Measurements from ENCODE around the gene KDM4B.

KDM4B gene

GRCh38 chr19:5112681-5113575, 144.0 kb downstream of the KDM4B start:
- no peak for DNase-seq (ENCODE audit: extremely low read depth, low read depth)
- TF ChIP-seq CTCF (IDR thresholded peaks at IDR 0.05; ENCODE audit: low read depth, low read length) = no peak

GRCh38 chr19:5113633-5114586, 145.0 kb downstream of the KDM4B start:
- TF ChIP-seq CTCF (IDR thresholded peaks at IDR 0.05; ENCODE audit: low read depth, low read length) = no peak

GRCh38 chr19:5114727-5115126, 145.8 kb downstream of the KDM4B start:
- no peak for DNase-seq (ENCODE audit: extremely low read depth, low read depth)
- no peak for TF ChIP-seq CTCF (IDR thresholded peaks at IDR 0.05; ENCODE audit: low read depth, low read length)

More at GRCh38 chr19:5113633-5114586, 145.0 kb downstream of the KDM4B start:
- DNase-seq (ENCODE audit: extremely low read depth, low read depth) = no peak

GRCh38 chr19:5115351-5115750, 146.4 kb downstream of the KDM4B start:
- no peak for DNase-seq (ENCODE audit: extremely low read depth, low read depth)
- TF ChIP-seq CTCF (IDR thresholded peaks at IDR 0.05; ENCODE audit: low read depth, low read length) = no peak

GRCh38 chr19:5115771-5116202, 146.9 kb downstream of the KDM4B start:
- no peak for DNase-seq (ENCODE audit: extremely low read depth, low read depth)

GRCh38 chr19:5116292-5116691, 147.4 kb downstream of the KDM4B start:
- TF ChIP-seq CTCF (IDR thresholded peaks at IDR 0.05; ENCODE audit: low read depth, low read length) = no peak
- DNase-seq (ENCODE audit: extremely low read depth, low read depth) = no peak

More at GRCh38 chr19:5115771-5116202, 146.9 kb downstream of the KDM4B start:
- TF ChIP-seq CTCF (IDR thresholded peaks at IDR 0.05; ENCODE audit: low read depth, low read length) = no peak

All from AG09319 (cell line).